Measurements from ENCODE around the gene FAIM2.

DNA sequence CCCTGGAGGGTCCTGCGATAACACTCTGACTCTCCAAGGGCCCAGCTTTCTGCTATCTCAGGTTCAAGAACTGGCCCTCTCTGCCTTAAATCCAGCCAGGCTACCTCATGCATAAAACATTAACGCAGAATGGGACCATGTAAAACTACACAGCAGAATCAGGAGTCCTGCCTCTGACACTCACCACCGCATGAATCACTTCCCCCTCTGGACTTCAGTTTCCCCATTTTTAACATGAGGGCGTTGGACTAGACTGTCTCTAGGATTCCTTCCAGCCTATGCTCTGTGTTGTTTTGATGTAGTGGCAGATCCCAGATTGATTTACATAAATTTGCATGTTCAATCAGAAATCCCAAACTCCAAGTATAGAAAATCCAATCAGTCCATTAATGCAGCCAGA, 78.8 kb downstream of the FAIM2 start:
- TF ChIP-seq, protein P1, sequence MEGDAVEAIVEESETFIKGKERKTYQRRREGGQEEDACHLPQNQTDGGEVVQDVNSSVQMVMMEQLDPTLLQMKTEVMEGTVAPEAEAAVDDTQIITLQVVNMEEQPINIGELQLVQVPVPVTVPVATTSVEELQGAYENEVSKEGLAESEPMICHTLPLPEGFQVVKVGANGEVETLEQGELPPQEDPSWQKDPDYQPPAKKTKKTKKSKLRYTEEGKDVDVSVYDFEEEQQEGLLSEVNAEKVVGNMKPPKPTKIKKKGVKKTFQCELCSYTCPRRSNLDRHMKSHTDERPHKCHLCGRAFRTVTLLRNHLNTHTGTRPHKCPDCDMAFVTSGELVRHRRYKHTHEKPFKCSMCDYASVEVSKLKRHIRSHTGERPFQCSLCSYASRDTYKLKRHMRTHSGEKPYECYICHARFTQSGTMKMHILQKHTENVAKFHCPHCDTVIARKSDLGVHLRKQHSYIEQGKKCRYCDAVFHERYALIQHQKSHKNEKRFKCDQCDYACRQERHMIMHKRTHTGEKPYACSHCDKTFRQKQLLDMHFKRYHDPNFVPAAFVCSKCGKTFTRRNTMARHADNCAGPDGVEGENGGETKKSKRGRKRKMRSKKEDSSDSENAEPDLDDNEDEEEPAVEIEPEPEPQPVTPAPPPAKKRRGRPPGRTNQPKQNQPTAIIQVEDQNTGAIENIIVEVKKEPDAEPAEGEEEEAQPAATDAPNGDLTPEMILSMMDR (IDR thresholded peaks at IDR 0.05; ENCODE audit: poor library complexity, severe bottlenecking), result no peak
- TF ChIP-seq TAF1 (IDR thresholded peaks at IDR 0.05; ENCODE audit: low read depth) (no peak), POLR2AphosphoS5 (IDR thresholded peaks at IDR 0.05) (no peak), EP300 (conservative IDR thresholded peaks at IDR 0.05; ENCODE audit: poor library complexity, severe bottlenecking) (no peak), RAD21 (conservative IDR thresholded peaks at IDR 0.05) (no peak), EZH2 (IDR thresholded peaks at IDR 0.05; ENCODE audit: borderline replicate concordance, insufficient read depth, low read length, poor library complexity, severe bottlenecking) (no peak)

Measured in neural cell (in vitro differentiated cells).